ENCODE measurements around the gene FBXO24. TPM values are rescaled to one million over a fixed set of nuclear protein-coding genes. Genes with fewer than 3 reads are reported as not detected.

Gene FBXO24
- total RNA-seq, 2 donors from 2014 or later: 1.5 to 5.6 TPM

GRCh38 chr7:100626530-100627237, 40.6 kb downstream of the FBXO24 start:
- H3K36me3 Mint-ChIP-seq (ENCODE audit: low read depth): peaks cover 26% of the 10 kb centered on the region
- peak overlapping the region; percentile 64 for H3K4me3 Mint-ChIP-seq
- no peaks in the 10 kb centered on the region for H3K9me3 Mint-ChIP-seq
- peaks cover 13% of the 10 kb centered on the region for H3K4me1 Mint-ChIP-seq
- H3K27me3 Mint-ChIP-seq: no peaks in the 10 kb centered on the region
- peak overlapping the region; percentile 46 for H3K27ac Mint-ChIP-seq
- peak; percentile 99 for ATAC-seq (replicated peaks)

GRCh38 chr7:100627238-100627549, 41.1 kb downstream of the FBXO24 start:
- H3K9me3 Mint-ChIP-seq: no peaks in the 10 kb centered on the region
- peaks cover 13% of the 10 kb centered on the region for H3K4me1 Mint-ChIP-seq
- no peaks in the 10 kb centered on the region for H3K27me3 Mint-ChIP-seq
- ATAC-seq (replicated peaks): no peak
- no peak overlapping the region for H3K27ac Mint-ChIP-seq
- H3K36me3 Mint-ChIP-seq (ENCODE audit: low read depth): peaks cover 21% of the 10 kb centered on the region
- peak overlapping the region; percentile 64 for H3K4me3 Mint-ChIP-seq

- H3K27ac Mint-ChIP-seq: no peak overlapping the region
- no peak for ATAC-seq (replicated peaks)
- no peaks in the 10 kb centered on the region for H3K9me3 Mint-ChIP-seq
- H3K36me3 Mint-ChIP-seq (ENCODE audit: low read depth): peaks cover 36% of the 10 kb centered on the region
- H3K4me1 Mint-ChIP-seq: peaks cover 13% of the 10 kb centered on the region
- no peaks in the 10 kb centered on the region for H3K27me3 Mint-ChIP-seq
- H3K4me3 Mint-ChIP-seq: no peak overlapping the region
Observed at GRCh38 chr7:100629117-100629716, 43.1 kb downstream of the FBXO24 start.

GRCh38 chr7:100630066-100630465, 43.9 kb downstream of the FBXO24 start:
- H3K27ac Mint-ChIP-seq: peak overlapping the region; percentile 84
- H3K9me3 Mint-ChIP-seq: no peaks in the 10 kb centered on the region

GRCh38 chr7:100632951-100633717, 47.0 kb downstream of the FBXO24 start:
- Mint-ChIP-seq H3K4me3 (peak overlapping the region; percentile 86), H3K27ac (peak overlapping the region; percentile 92), H3K27me3 (no peaks in the 10 kb centered on the region), H3K36me3 (ENCODE audit: low read depth) (peaks cover 43% of the 10 kb centered on the region), H3K9me3 (no peaks in the 10 kb centered on the region), H3K4me1 (peaks cover 11% of the 10 kb centered on the region)
- peak; percentile 78 for ATAC-seq (replicated peaks)

More at GRCh38 chr7:100630066-100630465, 43.9 kb downstream of the FBXO24 start:
- H3K4me1 Mint-ChIP-seq: peaks cover 19% of the 10 kb centered on the region
- H3K27me3 Mint-ChIP-seq: no peaks in the 10 kb centered on the region
- no peak overlapping the region for H3K4me3 Mint-ChIP-seq
- no peak for ATAC-seq (replicated peaks)
- peaks cover 37% of the 10 kb centered on the region for H3K36me3 Mint-ChIP-seq (ENCODE audit: low read depth)

- peaks cover 6% of the 10 kb centered on the region for H3K36me3 Mint-ChIP-seq (ENCODE audit: low read depth)
- H3K27ac Mint-ChIP-seq: no peak overlapping the region
- peaks cover 4% of the 10 kb centered on the region for H3K27me3 Mint-ChIP-seq
- H3K4me3 Mint-ChIP-seq: no peak overlapping the region
- no peaks in the 10 kb centered on the region for H3K9me3 Mint-ChIP-seq
- ATAC-seq (replicated peaks): no peak
- no peaks in the 10 kb centered on the region for H3K4me1 Mint-ChIP-seq
Observed at GRCh38 chr7:100639995-100640516, 53.9 kb downstream of the FBXO24 start.

GRCh38 chr7:100640517-100641440, 54.7 kb downstream of the FBXO24 start:
- Mint-ChIP-seq H3K27ac (no peak overlapping the region), H3K36me3 (ENCODE audit: low read depth) (peaks cover 6% of the 10 kb centered on the region), H3K4me3 (no peak overlapping the region), H3K9me3 (no peaks in the 10 kb centered on the region), H3K4me1 (no peaks in the 10 kb centered on the region), H3K27me3 (peaks cover 4% of the 10 kb centered on the region)
- ATAC-seq (replicated peaks): no peak

GRCh38 chr7:100641463-100641859, 55.3 kb downstream of the FBXO24 start, which contains the start of gene TFR2:
TSS of gene TFR2 (minus strand) at chr7:100641552. CDS start at chr7:100641509, 43 bp downstream.
- ATAC-seq (replicated peaks): no peak
- no peak within 1 kb of the TSS for H3K27ac Mint-ChIP-seq
- H3K27me3 Mint-ChIP-seq: peaks cover 4% of the 10 kb centered on the region
- no peaks in the 10 kb centered on the region for H3K4me1 Mint-ChIP-seq
- peaks cover 4% of the 10 kb centered on the region for H3K36me3 Mint-ChIP-seq (ENCODE audit: low read depth)
- no peak within 1 kb of the TSS for H3K4me3 Mint-ChIP-seq
- no peaks in the 10 kb centered on the region for H3K9me3 Mint-ChIP-seq

GRCh38 chr7:100641860-100642533, 55.9 kb downstream of the FBXO24 start:
- no peak for ATAC-seq (replicated peaks)
- Mint-ChIP-seq H3K27me3 (peaks cover 4% of the 10 kb centered on the region), H3K4me3 (no peak overlapping the region), H3K36me3 (ENCODE audit: low read depth) (no peaks in the 10 kb centered on the region), H3K4me1 (no peaks in the 10 kb centered on the region), H3K27ac (no peak overlapping the region), H3K9me3 (no peaks in the 10 kb centered on the region)

GRCh38 chr7:100642534-100642907, 56.4 kb downstream of the FBXO24 start:
- H3K36me3 Mint-ChIP-seq (ENCODE audit: low read depth): no peaks in the 10 kb centered on the region
- no peaks in the 10 kb centered on the region for H3K4me1 Mint-ChIP-seq
- H3K9me3 Mint-ChIP-seq: no peaks in the 10 kb centered on the region
- no peak overlapping the region for H3K4me3 Mint-ChIP-seq
- H3K27me3 Mint-ChIP-seq: peaks cover 4% of the 10 kb centered on the region
- no peak overlapping the region for H3K27ac Mint-ChIP-seq
- ATAC-seq (replicated peaks): peak; percentile 77

GRCh38 chr7:100649826-100650565, 63.9 kb downstream of the FBXO24 start:
- Mint-ChIP-seq H3K4me3 (no peak overlapping the region), H3K4me1 (peaks cover 5% of the 10 kb centered on the region), H3K27me3 (peaks cover 21% of the 10 kb centered on the region), H3K9me3 (no peaks in the 10 kb centered on the region), H3K36me3 (ENCODE audit: low read depth) (no peaks in the 10 kb centered on the region), H3K27ac (no peak overlapping the region)
- ATAC-seq (replicated peaks): no peak
